Vagina (tissue), 2 donors: ENCODE results near the gene KISS1R. TPM values are rescaled to one million over a fixed set of nuclear protein-coding genes. Genes with fewer than 3 reads are reported as not detected.

Experiments used
- DNase-seq, 2 donors: peaks; one replicate each; pipeline ENCODE4 v3.0.0-alpha.2; 2017; ENCODE audit errors: extremely low spot score in 2 of 2
- H3K27ac ChIP-seq: fragments of 200-600 bp; sonication (generic); one replicate; pipeline ENCODE4 v1.5.1; 2019
- H3K27me3 ChIP-seq: fragments of 200-600 bp; sonication (generic); one replicate; pipeline ENCODE4 v1.5.1; 2019
- H3K36me3 ChIP-seq, 2 donors: fragments of 200-600 bp; sonication (generic); one replicate each; pipeline ENCODE4 v1.5.1; 2017 to 2019
- H3K4me1 ChIP-seq: fragments of 200-600 bp; sonication (generic); one replicate; pipeline ENCODE4 v1.5.1; 2019
- H3K4me3 ChIP-seq, 2 donors: fragments of 200-600 bp; sonication (generic); 1 replicate in 1 of 2; 2 replicates in 1 of 2; pipeline ENCODE4 v1.5.1; 2016 to 2019
- H3K9me3 ChIP-seq: fragments of 200-600 bp; sonication (generic); one replicate; pipeline ENCODE4 v1.5.1; 2019
- POLR2A ChIP-seq, 2 donors: fragments of 450-650 bp; IDR thresholded peaks; one replicate each; pipeline ENCODE4 v1.6.1; 2017; ENCODE audit warnings: antibody characterized with exemption in 2 of 2, mild to moderate bottlenecking in 2 of 2, moderate library complexity in 2 of 2
- POLR2AphosphoS5 ChIP-seq, 2 donors: sonication (generic); formaldehyde crosslinking; IDR thresholded peaks; one replicate each; pipeline ENCODE4 v1.9.0; 2017; ENCODE audit warnings: antibody characterized with exemption in 2 of 2, mild to moderate bottlenecking in 2 of 2, low read depth in 1 of 2; ENCODE audit not compliant: insufficient read depth in 1 of 2
- intact Hi-C: fragments of 100-400 bp; cut with DNase I; formaldehyde crosslinking; loops from one replicate; pipeline ENCODE4 v1.15.1; 2023
- total RNA-seq: library from RNA; depleted of rRNA; stranded (reverse); fragments of >200 nt; gene quantifications from one replicate; pipeline ENCODE4 v1.2.3, GENCODE V29; 2016
- TF ChIP-seq, protein P1 (sequence below), 3 experiments: fragments of 450-650 bp in 2 of 3; fragments of 200-600 bp in 1 of 3; sonication (generic) in 1 of 3; IDR thresholded peaks; one replicate each; pipeline ENCODE4 v1.5.1; 2017 to 2019; ENCODE audit warnings: antibody characterized with exemption in 3 of 3, mild to moderate bottlenecking in 2 of 3, moderate library complexity in 2 of 3

The KISS1R gene
- total RNA-seq, 1 donor from 2014 or later, result not detected

DNA sequence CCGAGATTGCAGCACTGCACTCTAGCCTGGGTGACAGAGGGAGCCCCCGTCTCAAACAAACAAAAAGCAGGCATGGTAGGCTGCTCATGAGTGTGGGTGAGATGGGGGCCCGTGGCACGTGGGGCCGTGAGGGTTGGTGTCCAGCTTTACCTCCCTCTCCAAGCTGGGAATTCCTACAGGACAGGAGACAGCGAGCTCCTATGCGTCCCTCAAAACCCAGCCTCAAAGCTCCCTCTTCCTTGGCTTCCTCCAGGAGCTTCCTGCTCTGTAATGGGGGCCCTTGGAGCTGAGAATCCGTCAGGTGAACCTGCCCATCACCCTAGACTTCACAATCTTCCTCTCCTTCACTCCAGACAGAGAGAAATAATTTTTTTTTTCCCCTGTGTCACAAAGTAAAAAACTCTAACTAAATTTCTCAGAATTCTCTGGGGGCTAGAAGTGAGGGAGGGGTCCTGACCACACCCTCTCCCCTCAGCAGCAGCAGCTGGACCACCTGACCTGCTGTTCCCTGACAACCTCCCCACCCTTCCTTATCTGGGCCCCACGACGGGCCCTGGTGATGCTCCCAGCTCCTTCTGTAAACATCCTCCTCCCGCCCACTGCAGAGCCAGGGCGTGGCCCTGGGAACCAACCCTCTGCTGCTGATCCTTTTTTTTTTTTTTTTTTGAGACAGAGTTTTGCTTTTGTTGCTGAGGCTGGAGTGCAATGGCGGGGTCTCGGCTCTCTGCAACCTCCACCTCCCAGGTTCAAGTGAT, 44.9 kb downstream of the KISS1R start:
- intact Hi-C loops, result no loop called here
- Histone ChIP-seq H3K4me1 (peaks cover 3% of the 10 kb centered on the region), H3K27ac (peak overlapping the region; percentile 21), H3K4me3 (no peak overlapping the region), H3K27me3 (no peaks in the 10 kb centered on the region), H3K36me3 (peaks cover 0 to 15% of the 10 kb centered on the region in 2 donors), H3K9me3 (no peaks in the 10 kb centered on the region)
- TF ChIP-seq POLR2A (IDR thresholded peaks at IDR 0.05) (no peak), POLR2AphosphoS5 (IDR thresholded peaks at IDR 0.05; ENCODE audit: insufficient read depth in 1 of 2, low read depth in 1 of 2) (no peak)
- TF ChIP-seq, protein P1, sequence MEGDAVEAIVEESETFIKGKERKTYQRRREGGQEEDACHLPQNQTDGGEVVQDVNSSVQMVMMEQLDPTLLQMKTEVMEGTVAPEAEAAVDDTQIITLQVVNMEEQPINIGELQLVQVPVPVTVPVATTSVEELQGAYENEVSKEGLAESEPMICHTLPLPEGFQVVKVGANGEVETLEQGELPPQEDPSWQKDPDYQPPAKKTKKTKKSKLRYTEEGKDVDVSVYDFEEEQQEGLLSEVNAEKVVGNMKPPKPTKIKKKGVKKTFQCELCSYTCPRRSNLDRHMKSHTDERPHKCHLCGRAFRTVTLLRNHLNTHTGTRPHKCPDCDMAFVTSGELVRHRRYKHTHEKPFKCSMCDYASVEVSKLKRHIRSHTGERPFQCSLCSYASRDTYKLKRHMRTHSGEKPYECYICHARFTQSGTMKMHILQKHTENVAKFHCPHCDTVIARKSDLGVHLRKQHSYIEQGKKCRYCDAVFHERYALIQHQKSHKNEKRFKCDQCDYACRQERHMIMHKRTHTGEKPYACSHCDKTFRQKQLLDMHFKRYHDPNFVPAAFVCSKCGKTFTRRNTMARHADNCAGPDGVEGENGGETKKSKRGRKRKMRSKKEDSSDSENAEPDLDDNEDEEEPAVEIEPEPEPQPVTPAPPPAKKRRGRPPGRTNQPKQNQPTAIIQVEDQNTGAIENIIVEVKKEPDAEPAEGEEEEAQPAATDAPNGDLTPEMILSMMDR (IDR thresholded peaks at IDR 0.05), result no peak
- DNase-seq, result no peak

DNA sequence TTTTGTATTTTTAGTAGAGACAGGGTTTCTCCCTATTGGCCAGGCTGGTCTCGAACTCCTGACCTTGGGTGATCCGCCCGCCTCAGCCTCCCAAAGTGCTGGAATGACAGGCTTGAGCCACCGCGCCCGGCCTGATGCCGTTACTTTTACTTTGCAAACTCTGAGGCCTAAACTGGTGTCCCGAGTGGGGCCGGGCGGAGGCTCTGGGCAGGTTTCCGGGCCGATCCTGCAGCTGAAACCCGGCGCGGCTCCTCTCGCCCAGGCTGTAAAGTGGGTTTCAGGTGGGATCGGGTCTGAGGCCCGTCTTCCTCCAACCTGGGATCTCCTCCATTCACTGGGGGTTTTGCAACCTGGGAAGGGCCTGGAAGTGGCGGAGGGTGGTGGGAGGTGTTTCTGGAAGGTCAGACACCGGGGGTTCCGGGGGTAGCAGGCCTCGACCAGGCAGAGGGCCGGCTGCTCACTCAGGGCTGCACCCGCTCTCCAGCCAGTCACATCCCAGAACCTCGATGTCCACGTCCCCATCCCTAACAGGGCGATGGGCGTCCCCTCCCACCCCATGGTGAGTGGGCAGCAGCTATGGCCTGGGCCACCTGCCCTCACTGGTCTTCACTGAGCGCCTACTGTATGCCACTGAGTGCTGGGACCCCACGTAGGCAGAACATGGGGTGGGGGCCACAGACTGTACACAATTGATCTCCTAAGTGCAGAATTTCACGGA, 45.7 kb downstream of the KISS1R start:
- DNase-seq, result no peak
- intact Hi-C loops, result no loop called here
- TF ChIP-seq POLR2AphosphoS5 (IDR thresholded peaks at IDR 0.05; ENCODE audit: insufficient read depth in 1 of 2, low read depth in 1 of 2) (no peak), POLR2A (IDR thresholded peaks at IDR 0.05) (no peak)
- TF ChIP-seq, protein P1 (IDR thresholded peaks at IDR 0.05), result no peak
- H3K9me3 ChIP-seq, result no peaks in the 10 kb centered on the region
- H3K4me3 ChIP-seq, result no peak overlapping the region
- peaks cover 0 to 22% of the 10 kb centered on the region in 2 donors for H3K36me3 ChIP-seq
- no peaks in the 10 kb centered on the region for H3K27me3 ChIP-seq
- no peaks in the 10 kb centered on the region for H3K4me1 ChIP-seq
- H3K27ac ChIP-seq, result no peak overlapping the region

DNA sequence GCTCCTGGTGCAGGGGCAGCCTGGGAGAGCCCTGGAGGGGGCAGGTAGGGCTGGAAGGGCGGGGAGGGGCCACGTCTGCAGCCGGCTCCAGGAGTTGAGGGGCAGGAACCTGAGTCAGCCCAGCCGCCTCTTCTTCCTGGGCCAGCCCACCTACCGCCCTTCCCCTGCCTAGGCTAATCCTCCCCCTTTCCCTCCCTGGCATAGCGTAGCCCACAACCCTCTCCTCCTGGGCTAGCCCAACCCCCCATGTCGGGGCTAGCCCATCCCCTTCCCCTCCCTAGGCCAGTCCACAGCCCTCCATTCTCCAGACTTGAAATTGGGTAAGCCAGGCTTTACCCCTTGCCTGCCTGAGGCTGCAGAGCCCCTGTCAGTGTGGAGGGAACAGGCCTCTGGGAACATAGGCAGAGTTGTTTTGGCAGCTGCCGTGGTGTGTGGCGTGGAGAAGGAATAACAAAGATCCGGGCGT, 46.4 kb downstream of the KISS1R start:
- DNase-seq, result no peak
- Histone ChIP-seq H3K36me3 (peaks cover 0 to 25% of the 10 kb centered on the region in 2 donors), H3K4me3 (no peak overlapping the region), H3K27me3 (no peaks in the 10 kb centered on the region), H3K9me3 (no peaks in the 10 kb centered on the region), H3K27ac (no peak overlapping the region), H3K4me1 (no peaks in the 10 kb centered on the region)
- TF ChIP-seq, protein P1 (IDR thresholded peaks at IDR 0.05), result no peak
- TF ChIP-seq POLR2AphosphoS5 (IDR thresholded peaks at IDR 0.05; ENCODE audit: insufficient read depth in 1 of 2, low read depth in 1 of 2), result no peak
- TF ChIP-seq POLR2A (IDR thresholded peaks at IDR 0.05), result no peak
- intact Hi-C loops, result no loop called here

DNA sequence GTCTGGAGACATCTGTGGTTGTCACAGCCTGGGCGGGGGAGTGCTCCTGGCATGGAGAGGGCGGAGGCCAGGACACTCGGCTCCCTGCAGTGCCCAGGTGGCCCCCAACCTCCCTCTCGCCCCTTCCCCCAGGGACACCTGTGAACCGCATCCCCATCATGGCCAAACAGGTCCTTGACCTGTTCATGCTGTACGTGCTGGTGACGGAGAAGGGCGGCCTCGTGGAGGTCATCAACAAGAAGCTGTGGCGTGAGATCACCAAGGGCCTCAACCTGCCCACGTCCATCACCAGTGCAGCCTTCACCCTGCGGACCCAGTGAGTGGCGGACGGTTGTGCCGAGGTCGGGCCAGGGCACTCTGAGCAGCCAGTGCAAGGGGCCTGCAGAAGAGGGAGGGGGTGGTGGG, 47.0 kb downstream of the KISS1R start:
- intact Hi-C loops, result no loop called here
- no peak for DNase-seq
- TF ChIP-seq POLR2AphosphoS5 (IDR thresholded peaks at IDR 0.05; ENCODE audit: insufficient read depth in 1 of 2, low read depth in 1 of 2) (no peak), POLR2A (IDR thresholded peaks at IDR 0.05) (no peak)
- TF ChIP-seq, protein P1 (IDR thresholded peaks at IDR 0.05), result no peak
- no peak overlapping the region for H3K4me3 ChIP-seq
- H3K27me3 ChIP-seq, result no peaks in the 10 kb centered on the region
- H3K9me3 ChIP-seq, result no peaks in the 10 kb centered on the region
- H3K27ac ChIP-seq, result no peak overlapping the region
- peaks cover 0 to 31% of the 10 kb centered on the region in 2 donors for H3K36me3 ChIP-seq
- H3K4me1 ChIP-seq, result no peaks in the 10 kb centered on the region
